Measurements from ENCODE around the gene HP1BP3.

HP1BP3 gene

DNA sequence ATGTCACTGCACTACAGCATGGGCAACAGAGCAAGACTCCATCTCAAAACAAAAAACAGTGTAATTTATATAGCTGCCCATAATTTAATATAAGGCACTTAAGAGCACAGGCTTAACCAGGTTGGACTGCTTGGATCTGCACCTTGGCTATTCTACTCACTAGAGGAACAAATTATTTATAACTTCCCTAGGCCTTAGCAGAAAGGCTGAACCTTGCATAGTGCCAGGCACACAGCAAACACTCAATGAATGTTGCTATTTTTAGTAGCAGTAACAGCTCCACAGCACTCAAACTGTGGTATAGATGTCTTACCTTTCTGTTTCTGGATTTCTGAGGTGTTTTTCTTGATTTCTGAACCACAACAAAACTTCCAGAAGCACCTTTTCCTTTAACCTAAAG, 19.8 kb downstream of the HP1BP3 start:
- no peak for DNase-seq (ENCODE audit: low spot score)

DNA sequence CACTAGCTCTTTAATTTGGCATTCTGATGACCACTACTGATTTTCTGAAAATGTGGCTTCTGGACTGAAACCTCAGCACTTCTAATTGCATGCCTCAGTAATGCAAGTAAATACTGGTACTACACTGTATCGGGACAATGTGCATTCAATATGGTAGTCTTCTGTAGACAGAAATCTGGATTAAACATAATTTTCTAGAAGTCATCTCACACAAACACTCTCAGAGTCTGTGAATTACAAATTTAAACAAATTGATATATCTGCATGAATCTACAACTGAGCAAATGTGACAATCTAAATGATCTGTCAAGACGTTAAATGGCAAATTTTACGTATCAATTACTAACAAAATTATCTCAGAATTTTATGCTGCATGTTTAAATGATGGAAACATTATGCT, 23.7 kb downstream of the HP1BP3 start:
- DNase-seq (ENCODE audit: low spot score): no peak

DNA sequence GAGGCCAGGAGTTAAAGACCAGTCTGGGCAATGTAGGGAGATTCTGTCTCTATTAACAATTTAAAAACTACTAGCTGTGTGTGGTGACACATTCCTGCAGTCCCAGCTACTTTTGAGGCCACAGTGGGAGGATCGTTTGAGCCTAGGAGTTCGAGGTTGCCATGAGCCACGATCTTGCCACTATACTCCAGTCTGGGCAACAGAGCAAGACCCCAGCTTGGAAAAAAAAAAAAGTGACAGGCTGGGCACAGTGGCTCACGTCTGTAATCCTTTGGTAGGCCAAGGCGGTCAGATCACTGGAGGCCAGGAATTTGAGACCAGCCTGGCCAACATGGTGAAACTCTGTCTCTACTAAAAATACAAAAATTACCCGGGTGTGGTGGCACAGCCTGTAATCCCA, 26.8 kb downstream of the HP1BP3 start:
- DNase-seq (ENCODE audit: low spot score): no peak

DNA sequence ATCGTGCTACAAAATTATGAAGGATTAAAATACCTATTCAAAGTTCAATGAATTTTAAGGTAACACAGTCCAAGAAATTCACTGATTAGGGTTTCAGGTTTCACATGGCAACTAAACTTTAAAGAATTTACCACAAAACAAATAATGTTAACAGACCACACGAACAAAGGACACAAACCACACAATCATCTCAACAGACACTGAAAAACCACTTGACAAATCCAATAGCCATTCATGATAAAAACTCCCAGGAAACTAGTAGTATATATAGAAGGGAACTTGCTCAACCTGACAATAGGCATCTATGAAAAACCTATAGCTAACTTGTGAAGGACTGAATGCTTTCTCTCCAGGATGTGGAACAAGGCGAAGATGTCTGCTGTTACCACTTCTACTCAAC, 33.5 kb downstream of the HP1BP3 start:
- DNase-seq (ENCODE audit: low spot score): no peak

DNA sequence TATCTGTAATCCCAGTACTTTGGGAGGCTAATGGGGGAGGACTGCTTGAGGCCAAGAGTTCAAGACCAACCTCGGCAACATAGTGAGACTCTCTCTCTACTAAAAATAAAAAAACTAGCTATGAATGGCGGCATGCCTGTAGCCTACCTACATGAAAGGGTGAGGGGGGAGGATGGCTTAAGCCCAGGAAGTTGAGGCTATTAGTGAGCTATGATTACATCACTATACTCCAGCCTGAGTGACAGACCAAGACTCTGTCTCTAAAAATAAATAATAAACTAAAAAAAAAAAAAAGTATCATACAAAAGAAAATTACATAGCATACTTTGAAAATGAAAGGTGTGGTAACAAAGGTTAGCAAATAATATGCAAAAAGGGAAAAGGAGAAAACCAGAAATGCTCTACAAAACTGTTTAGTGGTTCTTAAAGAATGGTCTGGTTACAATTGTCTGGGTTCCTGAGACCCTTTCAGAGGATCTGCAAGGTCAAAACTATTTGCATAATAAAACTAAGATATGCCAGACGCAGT, 35.6 kb downstream of the HP1BP3 start:
- DNase-seq (ENCODE audit: low spot score): no peak

DNA sequence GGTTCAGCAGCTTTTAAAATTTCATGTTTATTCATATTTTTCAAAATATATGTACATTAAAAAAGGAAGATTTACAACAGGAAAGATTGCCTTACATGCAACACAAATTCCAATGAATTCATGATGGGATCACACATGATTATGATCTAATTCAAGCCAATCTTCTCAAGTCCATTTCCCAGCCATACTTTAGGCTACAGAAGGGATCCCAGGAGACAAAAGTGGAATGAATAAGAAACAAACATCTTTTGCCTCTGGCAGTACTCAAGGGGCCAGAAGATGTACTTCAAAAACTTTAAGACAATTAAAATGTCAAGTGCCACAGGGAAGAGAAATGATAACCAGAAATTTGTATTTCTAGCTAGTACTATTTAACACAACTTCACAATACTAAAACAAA, 44.4 kb downstream of the HP1BP3 start:
- no peak for DNase-seq (ENCODE audit: low spot score)

DNA sequence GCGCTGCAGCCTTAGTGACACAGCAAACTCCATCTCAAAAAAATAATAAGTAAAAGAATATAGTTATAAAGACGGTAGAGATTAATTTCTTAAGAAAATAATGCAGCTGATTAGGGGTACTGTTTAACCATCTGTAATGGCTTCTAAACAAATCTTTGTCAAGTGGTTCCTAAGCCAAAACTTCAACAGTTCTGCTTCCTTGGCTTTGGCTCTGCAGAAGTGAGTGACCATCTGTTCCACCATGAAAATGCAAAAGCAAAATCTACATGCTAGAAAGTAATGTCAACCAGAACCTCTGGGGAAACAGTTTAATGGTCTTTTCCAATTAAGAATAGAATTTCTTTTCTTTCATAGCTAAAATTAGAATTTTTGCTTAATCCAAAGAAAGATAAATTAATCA, 46.3 kb downstream of the HP1BP3 start:
- DNase-seq (ENCODE audit: low spot score): no peak

DNA sequence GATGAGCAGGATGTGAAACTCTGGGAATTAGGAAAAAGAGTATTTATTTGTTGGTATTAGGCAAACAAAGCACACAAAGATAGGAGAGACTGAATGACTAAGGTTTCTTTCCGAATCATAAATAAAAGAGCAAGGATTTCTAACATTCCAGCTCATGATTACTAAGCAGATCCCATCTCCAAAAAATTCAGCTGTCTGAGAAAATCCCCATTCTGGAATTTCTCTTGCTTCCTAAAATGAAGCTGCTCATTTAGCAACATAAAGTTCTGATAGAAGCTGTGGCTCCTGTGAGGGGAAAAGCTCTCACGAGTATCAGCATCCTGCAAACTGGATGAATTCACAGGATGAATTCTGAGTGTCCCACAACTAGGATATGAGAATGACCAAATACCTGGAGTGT, 47.9 kb downstream of the HP1BP3 start:
- no peak for DNase-seq (ENCODE audit: low spot score)

DNA sequence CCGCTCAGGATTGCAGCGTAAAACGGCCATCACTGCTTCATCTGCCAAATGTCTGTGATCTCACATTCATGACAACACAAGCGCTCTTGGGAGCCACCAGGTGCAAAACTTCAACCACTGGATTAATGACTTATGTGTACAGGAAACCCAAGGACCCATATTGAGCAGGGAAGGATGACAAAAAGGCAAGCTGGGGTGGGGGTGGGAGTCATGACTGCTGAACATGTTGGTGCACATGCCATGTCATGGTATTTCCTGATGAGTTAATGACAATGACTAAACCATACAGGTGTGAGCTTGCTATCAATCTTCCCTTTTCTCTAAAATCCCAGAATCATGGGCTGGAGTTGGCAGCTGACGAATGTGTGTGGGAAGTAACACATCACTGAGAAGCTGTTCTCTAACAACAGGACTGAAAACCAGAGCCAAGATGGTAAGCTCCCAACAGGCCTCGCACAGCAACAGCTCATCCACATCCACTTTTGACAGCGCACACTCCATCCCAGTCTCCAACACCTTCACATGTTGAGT, 51.5 kb downstream of the HP1BP3 start:
- no peak for DNase-seq (ENCODE audit: low spot score)

DNA sequence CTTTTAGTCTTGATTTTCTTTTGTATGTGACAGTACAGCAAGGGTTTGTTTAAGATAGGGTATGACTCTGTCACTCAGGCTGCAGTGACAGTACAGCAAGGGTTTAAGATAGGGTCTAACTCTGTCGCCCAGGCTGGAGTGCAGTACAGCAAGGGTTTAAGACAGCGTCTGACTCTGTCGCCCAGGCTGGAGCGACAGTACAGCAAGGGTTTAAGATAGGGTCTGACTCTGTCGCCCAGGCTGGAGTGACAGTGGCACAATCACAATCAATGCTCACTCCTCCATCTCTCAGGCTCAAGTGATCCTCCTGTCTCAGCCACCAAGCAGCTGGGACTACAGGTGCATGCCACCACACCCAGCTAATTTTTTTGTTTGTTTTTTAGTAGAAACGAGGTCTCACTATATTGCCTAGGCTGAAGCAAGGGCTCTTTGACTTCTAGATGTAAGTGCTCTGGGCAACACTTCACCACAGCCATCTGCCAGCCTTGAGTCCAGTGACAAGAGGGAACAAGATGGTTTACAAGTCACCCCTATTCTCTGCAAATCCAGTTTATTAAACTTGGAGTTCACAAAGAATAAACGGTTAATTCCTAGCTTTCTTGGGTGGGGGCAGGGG, 53.6 kb downstream of the HP1BP3 start:
- no peak for DNase-seq (ENCODE audit: low spot score)

DNA sequence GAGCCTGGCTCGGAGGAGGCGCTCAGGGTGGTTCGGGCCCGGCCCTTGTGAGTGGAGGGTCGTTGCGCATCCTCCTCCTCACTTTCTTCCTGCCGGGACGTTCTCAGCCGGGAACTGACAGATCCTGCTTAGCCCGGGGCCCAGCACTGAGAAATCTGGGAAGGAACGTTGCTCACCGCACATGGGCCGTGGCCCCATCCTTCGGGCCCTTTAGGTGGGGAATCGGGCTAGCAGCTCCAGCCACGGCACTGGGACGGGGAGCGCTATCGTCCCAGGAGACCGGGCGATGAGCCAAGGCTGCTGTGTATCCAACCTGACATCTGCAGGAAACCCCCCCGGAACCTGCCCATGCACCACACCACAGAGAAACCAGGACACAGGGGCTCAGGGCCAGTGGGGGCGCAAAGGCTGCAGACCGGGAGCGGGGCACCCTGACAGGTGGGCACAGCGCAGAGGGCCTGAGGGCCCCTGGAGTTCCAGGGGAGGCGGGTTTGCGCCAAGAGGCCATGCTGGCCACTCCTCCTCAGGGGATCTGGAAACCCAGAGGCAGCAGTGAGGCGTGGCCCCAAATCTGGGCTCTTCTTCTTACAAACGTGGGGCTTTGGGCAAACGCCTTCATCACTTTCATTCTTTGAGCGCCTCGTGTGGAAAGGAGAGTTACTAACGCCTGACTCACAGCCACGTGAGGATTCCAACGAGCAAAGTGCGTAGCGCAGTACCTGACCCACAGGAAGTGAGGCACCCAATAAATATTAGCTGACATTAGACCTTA, 54.3 kb downstream of the HP1BP3 start, which contains the start of gene SH2D5:
TSS of gene SH2D5 (minus strand) at position 116 of the 772 bp plus-strand sequence. CDS start 4,659 bp downstream, outside the sequence.
- peak; percentile 73 for DNase-seq (ENCODE audit: low spot score)

DNA sequence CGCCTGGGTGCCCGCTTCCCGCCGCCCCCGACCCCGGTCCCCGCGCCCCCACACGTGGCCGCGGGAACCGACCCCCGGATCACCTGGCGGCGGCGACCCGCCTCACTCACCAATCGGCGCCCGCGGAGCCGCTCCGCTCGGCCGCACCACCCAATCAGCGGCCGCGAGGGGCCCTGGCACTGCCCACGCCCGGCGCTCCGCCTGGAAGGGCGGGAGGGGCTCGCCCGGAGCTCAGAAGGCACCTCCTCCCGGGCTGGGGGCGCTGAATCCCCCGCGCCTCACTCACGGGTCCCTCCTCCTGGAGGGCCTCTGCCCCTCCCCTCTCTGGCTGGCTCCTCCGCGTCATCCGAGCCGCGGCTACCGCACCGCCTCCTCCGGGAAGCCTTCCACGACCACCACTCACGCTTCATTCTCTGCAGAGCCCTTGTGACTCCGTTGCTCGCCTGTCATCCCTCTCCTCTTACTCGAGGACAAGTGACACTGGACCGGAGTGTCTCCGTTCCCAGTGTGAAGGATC, 55.0 kb downstream of the HP1BP3 start:
- DNase-seq (ENCODE audit: low spot score): peak; percentile 86

DNA sequence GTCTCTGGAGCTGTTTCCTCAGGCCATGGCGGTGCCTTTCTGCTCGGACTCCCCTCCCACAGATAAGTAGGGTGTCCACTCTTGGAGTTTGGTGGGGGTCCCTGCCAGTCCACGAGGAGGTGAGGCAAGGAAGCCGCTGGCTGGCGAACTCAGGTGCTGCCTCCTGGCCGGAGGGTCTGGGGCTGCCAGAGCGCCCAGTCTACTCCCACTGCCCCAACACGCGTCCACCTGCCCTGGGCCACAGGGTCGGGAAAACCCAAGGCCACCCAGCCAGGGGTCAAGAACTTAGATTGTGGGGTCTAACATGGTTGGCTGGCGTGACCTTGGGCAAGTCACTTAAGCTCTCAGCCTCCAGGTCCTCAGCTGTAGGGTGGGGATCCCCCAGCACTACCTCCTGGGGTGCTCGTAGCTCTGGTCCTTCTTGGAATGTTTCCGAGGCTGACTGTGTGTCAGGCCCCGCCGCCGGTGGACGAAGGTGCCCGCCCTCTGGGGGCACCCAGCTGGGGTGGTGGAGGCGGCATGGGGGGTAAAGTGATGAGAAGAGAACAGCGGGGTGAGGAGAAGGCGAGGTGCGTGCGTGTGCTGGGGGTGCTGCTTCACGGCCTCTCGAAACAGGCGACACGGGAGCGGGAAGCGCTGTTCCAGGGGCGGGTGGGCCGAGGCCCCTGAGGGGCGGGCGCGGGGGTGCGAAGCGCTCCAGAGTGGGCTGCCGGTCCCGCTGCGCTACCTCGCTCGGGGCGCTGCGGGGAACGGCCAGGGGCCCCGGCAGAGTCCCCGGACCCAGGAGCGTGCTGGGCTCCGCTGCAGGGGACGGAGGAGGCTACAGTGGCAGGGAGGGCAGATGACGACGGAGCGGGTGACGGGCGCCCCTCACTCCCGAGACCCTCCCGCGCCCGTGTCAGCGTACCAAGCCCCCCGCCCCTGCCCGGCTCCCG, 55.8 kb downstream of the HP1BP3 start:
- DNase-seq (ENCODE audit: low spot score): peak; percentile 46

DNA sequence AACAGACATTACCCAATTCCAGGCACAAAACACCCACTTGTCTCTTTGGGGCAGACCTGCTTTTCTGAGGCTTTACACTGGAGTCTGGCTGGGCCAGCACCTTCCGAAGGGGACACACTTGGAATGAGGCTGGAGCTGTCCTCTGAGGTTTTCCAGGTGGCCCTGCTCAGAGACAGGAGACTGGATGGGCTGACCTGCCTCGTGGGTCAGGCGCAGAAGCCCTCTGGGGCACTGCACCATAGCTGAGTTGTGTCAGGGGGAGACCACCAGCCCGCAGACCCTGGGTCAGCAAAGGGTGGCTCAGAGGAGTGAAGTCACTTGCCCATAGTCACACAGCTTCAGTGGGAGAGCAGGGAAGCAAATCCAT, 56.4 kb downstream of the HP1BP3 start:
- no peak for DNase-seq (ENCODE audit: low spot score)

DNA sequence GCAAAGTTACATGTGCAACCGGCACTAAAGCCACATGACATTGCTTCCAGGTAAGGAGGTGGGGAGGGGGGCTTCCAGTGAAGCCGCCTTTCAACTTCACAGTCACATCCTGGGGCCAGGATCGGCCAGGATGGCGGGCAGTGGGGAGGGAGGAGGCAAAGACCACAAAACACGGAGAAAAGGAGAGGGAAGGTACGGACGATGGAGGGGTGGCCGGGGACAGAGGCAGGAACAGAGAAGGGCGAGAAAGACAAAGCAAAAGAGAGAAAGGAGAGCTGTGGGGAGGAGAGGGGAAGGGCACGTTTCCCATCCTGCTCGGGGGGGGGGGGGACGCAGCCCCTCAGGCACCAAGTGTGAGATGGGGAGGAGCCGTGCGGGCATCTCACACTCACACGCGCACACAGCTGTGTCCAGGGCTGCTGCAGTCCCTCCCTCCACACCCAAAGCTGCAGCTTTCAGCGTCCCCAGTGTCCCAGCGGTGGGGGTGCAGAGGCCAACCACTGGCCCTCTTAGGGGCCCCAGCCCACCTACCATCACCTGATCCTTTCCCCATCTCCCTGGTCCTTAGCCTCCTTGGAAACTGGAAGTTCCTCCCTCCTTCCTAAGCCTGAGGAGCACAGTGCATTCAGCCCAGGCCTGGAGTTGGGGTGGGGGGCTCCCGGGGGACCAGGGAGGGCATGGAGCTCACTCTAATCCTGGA, 57.0 kb downstream of the HP1BP3 start:
- DNase-seq (ENCODE audit: low spot score): no peak

DNA sequence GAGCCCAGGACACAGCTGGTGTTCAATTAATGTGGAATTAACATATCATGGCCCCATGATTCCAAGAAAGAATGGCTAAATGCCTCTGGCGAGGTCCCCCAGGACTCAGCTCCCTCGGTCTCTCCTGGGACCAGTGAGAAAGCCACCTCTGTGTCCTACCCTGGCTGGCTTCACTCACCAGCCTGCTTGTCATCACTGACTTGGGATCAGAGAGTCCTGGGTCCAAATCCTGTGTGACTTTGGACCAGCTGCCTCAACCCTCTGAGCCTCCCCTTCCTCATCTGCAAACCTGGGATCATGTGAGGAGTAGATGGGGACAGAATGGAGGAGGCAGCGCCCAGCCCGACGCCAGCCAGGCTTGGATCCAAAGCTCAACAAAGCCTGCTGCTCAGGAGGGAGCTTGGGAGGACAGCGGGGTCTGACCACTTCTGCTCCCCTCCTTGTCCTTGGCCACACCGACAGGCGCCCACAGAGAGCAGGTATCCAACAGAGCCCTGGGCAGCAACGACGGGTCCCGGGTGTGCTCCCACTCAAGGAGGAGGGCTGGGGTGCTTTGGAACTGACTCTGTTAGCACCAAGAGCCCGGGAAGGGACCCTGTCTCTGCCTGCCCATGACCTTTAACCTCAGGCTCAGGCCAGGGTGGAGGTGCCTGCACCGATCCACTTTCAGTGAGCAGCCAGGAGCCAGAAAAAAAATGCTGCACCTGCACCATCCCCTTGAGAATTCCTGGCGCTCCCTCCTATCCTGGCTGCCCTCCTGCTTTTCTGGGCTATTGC, 57.8 kb downstream of the HP1BP3 start:
- DNase-seq (ENCODE audit: low spot score): no peak

DNA sequence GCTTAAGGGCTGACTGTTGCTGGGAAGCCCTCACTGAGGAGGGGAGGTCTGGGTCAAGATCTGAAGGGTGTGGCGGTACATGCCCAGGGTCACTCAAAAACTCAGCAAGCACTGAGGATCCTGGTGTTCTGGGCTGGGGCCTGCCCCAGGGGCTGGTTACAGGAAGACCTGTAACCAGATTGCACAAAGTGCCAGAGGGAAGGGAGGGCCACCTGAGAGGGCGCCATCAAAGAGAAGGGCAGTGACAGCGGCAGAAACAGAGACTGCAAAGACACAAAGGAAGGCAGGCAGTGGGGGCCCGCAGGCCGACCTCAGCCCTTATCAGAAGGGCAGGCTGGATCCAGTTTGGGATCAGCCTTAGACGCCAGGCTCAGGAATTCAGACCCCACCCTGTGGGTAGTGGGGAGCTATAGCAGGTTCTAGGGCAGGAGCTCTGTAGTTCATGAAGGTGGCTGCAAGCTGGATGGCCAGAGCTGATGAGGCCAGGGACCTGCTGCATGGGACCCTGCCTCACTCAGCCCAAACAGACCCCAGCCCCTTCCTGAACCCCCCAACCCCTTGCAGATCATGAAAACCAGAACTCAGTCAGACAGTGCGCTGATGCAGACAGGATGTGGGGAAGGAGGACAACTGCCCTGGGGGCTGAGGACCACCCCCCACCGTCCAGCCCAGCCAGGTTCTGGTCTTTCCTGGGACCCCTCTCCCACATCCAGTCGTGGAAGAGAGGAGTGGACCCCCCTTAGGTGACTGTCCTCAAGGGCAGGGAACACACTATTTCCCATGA, 58.5 kb downstream of the HP1BP3 start:
- no peak for DNase-seq (ENCODE audit: low spot score)

DNA sequence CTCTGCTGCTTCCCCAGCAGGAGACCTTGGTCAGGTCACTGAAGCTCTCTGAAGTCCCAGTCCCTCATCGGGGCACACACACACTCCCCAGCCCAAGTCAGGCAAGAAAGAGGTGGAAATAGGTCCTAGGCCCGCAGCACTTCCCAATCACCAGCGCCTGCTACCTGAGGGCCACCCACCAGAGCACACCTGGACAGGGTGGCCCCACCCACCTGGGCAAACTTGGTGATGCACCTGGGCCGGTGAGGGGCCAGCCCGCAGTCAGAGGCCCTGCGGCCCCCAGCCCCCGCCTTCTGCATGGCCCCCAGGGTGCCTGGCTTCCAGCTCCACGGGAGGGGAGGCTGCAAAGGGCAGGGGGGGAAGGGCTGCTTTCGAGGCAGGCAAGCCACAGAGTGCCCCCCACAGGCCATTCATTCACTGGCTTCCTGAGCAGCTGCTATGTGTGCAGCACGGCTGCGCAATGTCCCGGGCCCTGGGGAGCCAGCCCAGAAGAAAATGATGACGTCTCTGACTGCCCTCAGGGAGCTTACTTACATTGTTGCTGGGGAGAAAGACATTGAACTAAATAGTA, 59.3 kb downstream of the HP1BP3 start:
- DNase-seq (ENCODE audit: low spot score): no peak

Measured in germinal center (tissue), 1 donor.